Endometrial microvascular endothelial cells (primary cell): ENCODE measurements around the gene ANTXR2. TPM values are rescaled to one million over a fixed set of nuclear protein-coding genes. Genes with fewer than 3 reads are reported as not detected.

Experiments
- in situ Hi-C: cut with HindIII; loops from 2 replicates; pipeline ENCODE4 v1.10.0; 2017; ENCODE audit warnings: low sequenced_read_pairs, low pct_unique_long_range_greater_than_20kb; ENCODE audit errors: inconsistent ontology term
- total RNA-seq: library from RNA; depleted of rRNA; stranded (reverse); fragments of >200 nt; gene quantifications from one replicate; pipeline ENCODE4 v1.2.3, GENCODE V29; 2015; ENCODE audit errors: inconsistent ontology term

ANTXR2 gene
- total RNA-seq, 1 donor from 2014 or later, result 28.5 TPM

- in situ Hi-C loops, result no loop called here
Measured at GRCh38 chr4:80094191-80094590, 21.2 kb upstream of the ANTXR2 start.

DNA sequence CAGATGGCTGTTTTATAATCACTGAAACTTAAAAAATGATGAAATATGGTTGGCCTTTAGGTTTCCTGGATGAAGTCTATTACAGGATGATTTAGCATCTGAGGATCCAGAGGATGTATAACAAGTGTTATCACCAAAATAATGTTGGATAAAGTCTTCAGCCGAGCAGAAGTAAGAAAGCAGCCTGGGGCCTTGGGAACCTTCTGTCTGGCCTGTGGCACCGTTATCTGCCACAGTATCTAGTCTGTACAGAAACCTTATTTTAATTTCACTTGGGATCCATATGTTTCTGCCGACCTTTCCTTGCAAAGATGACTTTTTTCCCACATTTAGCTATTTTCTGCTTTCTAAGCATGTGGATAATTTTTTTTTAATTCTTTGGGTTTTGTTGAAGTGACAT is 20.5 kb upstream of the ANTXR2 start:
- in situ Hi-C loops, result no loop called here

- in situ Hi-C loops, result no loop called here
Measured at GRCh38 chr4:80092847-80093246, 19.8 kb upstream of the ANTXR2 start.

- in situ Hi-C loops, result no loop called here
Measured at GRCh38 chr4:80092088-80092487, 19.1 kb upstream of the ANTXR2 start.

- in situ Hi-C loops, result no loop called here
Measured at GRCh38 chr4:80091688-80092087, 18.7 kb upstream of the ANTXR2 start.

DNA sequence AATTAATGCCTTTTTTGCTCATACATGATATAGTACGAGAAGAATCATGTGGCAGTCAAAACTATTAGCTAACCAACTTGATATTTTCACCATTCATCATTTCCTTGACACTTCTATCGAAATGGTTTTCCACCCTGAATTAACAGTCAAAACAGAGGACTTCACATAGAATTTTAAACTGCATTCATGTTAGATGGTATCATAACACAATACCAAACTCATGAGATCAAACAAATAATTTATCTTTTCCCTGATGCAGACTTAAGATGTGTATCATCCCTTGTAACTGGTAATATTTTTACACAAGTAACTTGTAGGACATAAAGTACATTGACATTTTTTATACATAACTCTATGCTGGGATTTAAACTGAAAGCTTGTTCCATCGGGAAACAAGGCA is 18.2 kb upstream of the ANTXR2 start:
- in situ Hi-C loops, result no loop called here

DNA sequence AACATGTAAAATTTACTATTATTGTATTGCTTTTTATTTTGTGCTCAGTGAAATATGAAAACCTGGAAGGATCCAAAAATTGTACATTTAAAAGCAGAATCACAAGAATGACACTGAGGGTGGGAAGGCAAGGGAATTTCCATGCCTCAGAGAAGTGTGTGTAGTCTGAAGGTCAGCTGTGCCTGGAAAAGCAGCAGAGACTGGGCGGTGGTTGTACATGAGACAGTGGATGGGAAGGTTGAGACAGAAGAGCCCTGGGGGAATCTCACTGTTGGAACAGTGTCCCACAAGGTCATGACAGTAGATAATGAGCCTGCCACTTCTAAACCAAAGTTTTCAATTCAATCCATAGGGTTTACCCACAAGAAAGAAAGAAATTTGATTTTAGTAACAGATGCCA is 17.1 kb upstream of the ANTXR2 start:
- in situ Hi-C loops, result no loop called here

GRCh38 chr4:80088471-80088870 is 15.4 kb upstream of the ANTXR2 start:
- in situ Hi-C loops, result no loop called here

DNA sequence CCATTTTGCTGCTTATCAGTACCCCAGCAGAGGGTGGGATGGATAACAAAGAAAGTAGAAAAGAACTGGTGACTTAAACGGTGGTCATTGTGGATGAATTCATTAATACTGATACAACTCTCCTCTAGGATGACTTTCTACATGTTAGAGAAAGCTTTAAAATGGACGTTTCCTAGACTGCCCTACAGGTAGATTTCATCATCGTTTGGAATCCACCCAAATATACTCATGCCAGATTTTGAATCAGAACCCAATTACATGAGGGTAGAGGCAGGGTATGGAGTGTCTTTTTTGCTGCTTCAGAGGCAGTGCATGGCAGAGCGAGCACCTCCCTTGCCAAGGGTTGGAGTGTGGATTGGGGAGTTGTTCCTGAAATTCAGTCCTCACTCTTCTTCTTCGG is 13.3 kb upstream of the ANTXR2 start:
- in situ Hi-C loops, result no loop called here

DNA sequence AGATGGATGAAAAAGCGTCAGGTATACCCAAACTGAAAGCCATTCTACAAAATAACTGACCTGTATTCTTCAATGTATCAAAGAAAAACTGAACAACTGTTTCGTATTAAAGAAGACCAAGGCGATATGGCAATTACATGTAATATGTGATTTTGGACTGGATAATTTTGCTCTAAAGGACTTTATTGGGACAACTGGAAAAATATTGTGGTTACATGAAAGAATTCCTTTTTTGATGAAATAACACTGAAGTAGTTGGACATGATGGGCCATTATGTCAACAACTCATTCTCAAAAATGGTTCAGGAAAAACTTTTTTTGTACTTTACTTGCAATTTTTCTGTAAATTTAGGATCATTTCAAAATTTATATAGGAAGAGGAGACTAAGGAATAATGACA is 12.1 kb upstream of the ANTXR2 start:
- in situ Hi-C loops, result no loop called here

GRCh38 chr4:80082693-80083092 is 9.7 kb upstream of the ANTXR2 start:
- in situ Hi-C loops, result no loop called here

- in situ Hi-C loops, result no loop called here
Measured at GRCh38 chr4:80081566-80081965, 8.5 kb upstream of the ANTXR2 start.

GRCh38 chr4:80079255-80079923 is 6.4 kb upstream of the ANTXR2 start:
- in situ Hi-C loops, result no loop called here

- in situ Hi-C loops, result no loop called here
Measured at GRCh38 chr4:80078346-80079092, 5.5 kb upstream of the ANTXR2 start.

DNA sequence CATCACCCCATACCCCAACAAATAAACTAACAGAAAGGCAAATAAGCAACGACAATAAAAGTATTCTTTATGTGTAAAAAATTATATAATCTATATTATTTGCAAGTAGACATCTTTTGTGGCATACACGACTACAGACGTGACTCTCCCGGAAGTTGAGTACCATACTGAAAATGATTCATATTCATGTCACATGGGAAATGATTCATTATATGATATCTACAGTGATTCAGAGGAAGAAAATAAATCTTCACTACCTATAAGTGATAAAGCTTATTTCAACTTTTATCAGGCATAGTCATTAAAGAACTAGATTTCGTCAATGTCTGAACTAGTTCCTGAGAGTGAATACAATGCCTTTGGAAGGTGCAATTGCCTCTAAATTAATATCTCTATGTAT is 4.6 kb upstream of the ANTXR2 start:
- in situ Hi-C loops, result no loop called here

- in situ Hi-C loops, result no loop called here
Measured at GRCh38 chr4:80076681-80077080, 3.7 kb upstream of the ANTXR2 start.

- in situ Hi-C loops, result no loop called here
Measured at GRCh38 chr4:80075995-80076675, 3.1 kb upstream of the ANTXR2 start.

DNA sequence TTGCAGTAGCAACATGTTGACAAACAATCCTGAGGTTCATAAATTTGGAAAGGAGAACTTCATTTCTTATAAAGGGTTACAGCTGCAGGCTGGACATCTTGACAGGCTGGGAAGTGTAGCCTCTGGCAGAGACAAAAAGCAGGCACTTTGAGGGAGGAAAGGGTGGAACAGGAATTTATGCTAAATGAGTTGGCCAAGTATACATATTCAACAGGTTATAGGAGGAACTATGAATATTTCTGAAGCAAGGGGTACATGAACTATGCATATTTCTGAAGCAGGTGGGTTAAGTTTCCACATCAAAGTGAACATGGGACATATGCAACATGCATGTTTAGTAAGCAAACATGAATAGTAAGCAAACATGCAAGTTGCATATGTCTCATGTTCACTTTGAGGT is 1.6 kb upstream of the ANTXR2 start:
- in situ Hi-C loops, result no loop called here

GRCh38 chr4:80074069-80074468 is 1.0 kb upstream of the ANTXR2 start:
- in situ Hi-C loops, result no loop called here

DNA sequence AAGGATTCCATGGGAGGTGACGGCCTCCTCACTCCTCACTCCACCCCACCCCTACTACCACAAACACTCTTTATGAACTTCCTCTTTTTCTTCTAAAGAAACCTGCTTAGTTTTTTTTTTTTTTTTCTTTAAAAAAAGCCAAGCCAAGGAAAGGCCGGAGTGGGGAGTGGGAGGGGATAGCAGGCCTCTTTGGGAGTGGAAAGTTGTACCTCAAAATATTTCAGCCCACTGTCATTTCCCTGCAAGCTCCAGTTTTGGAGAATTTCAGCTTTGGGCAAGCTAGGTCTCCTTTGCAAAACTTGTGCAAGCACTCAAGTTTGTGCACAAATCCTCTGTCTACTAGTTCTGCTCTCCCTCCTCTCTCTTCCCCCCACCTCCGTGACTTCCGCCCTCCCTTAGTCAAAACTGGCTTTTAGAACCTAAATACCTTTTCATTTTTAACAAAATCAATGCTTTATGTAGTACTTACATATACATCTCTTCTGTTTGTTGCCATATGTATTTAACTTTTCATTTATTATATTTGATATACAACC is 512 bp upstream of the ANTXR2 start:
- in situ Hi-C loops, result no loop called here
